K562 (cell line): ENCODE data around the gene COG4. TPM values are rescaled to one million over a fixed set of nuclear protein-coding genes. Genes with fewer than 3 reads are reported as not detected.

ENCODE experiments used
- BACH1 ChIP-seq: fragments of 200-800 bp; sonication (Bioruptor generic); IDR thresholded peaks from 2 replicates; pipeline ENCODE4 v1.6.1; 2016; ENCODE audit warnings: missing genetic modification characterization, missing compliant biosample characterization
- ELF1 ChIP-seq: fragments of 200-800 bp; sonication (Bioruptor generic); IDR thresholded peaks from 2 replicates; pipeline ENCODE4 v1.6.1; 2016; ENCODE audit warnings: missing genetic modification characterization, missing compliant biosample characterization
- MAFF ChIP-seq: IDR thresholded peaks from 2 replicates; pipeline ENCODE4 v1.6.1; 2012; ENCODE audit warnings: low read length, improper control_type of control experiment
- NFE2L1 ChIP-seq: fragments of 450-650 bp; IDR thresholded peaks from 2 replicates; pipeline ENCODE4 v1.6.1; 2016; ENCODE audit warnings: missing genetic modification characterization, low read depth, mild to moderate bottlenecking, missing compliant biosample characterization, moderate library complexity, borderline replicate concordance
- NUFIP1 ChIP-seq: fragments of 450-650 bp; IDR thresholded peaks from 2 replicates; pipeline ENCODE4 v1.6.1; 2018; ENCODE audit not compliant: partially characterized antibody
- PML ChIP-seq: IDR thresholded peaks from 2 replicates; pipeline ENCODE4 v1.6.1; 2012; ENCODE audit warnings: low read length, inconsistent platforms
- SMARCA4 ChIP-seq: fragments of 450-650 bp; IDR thresholded peaks from 2 replicates; pipeline ENCODE4 v1.6.1; 2016
- SNIP1 ChIP-seq: fragments of 450-650 bp; IDR thresholded peaks from 2 replicates; pipeline ENCODE4 v1.7.1; 2017; ENCODE audit warnings: low read depth, mild to moderate bottlenecking
- ZC3H11A ChIP-seq: IDR thresholded peaks from 2 replicates; pipeline ENCODE4 v1.6.1; 2012; ENCODE audit warnings: low read depth, low read length, improper control_type of control experiment
- ZKSCAN3 ChIP-seq: fragments of 250-450 bp; sonication (Bioruptor Pico); IDR thresholded peaks from 2 replicates; pipeline ENCODE4 v1.4.0; 2020
- ZNF184 ChIP-seq: sonication (generic); formaldehyde crosslinking; IDR thresholded peaks from 2 replicates; pipeline ENCODE4 v1.5.0; 2020; ENCODE audit warnings: missing genetic modification reagents
- ZNF280A ChIP-seq: fragments of 450-650 bp; IDR thresholded peaks from 2 replicates; pipeline ENCODE4 v1.6.1; 2018; ENCODE audit warnings: mild to moderate bottlenecking, low read depth; ENCODE audit not compliant: partially characterized antibody
- ZNF57 ChIP-seq: fragments of 450-650 bp; formaldehyde crosslinking; IDR thresholded peaks from 2 replicates; pipeline ENCODE4 v1.4.0; 2020; ENCODE audit warnings: mild to moderate bottlenecking, moderate library complexity
- ZNF589 ChIP-seq: fragments of 200-800 bp; sonication (Bioruptor generic); IDR thresholded peaks from 2 replicates; pipeline ENCODE4 v1.6.1; 2016; ENCODE audit warnings: low read depth, missing genetic modification characterization, missing compliant biosample characterization
- ZNF707 ChIP-seq: fragments of 250-450 bp; sonication (Bioruptor Pico); conservative IDR thresholded peaks from 2 replicates; pipeline ENCODE4 v1.8.0; 2022; ENCODE audit warnings: inconsistent platforms, mild to moderate bottlenecking, moderate library complexity
- ZSCAN32 ChIP-seq: fragments of 450-650 bp; formaldehyde crosslinking; IDR thresholded peaks from 2 replicates; pipeline ENCODE4 v1.4.0; 2020; ENCODE audit warnings: mild to moderate bottlenecking, moderate library complexity
- polyA plus RNA-seq, 8 experiments: library from polyadenylated mRNA; depleted of rRNA in 4 of 8; stranded (reverse) in 5 of 8; unstranded in 3 of 8; fragments of >200 nt; fragmentation: Nextera tagmentation in 2 of 8; fragmentation: Illumina TruSeq in 1 of 8; extraction: Ambion mirVana in 2 of 8; extraction: Trizol in 1 of 8; gene quantifications; 2 replicates each; pipeline versions ENCODE4 v1.2.1 to v1.2.3, GENCODE V29; 2011 to 2014; ENCODE audit warnings: inconsistent platforms in 1 of 8, missing spikeins in 1 of 8
- total RNA-seq, 7 experiments: library from RNA; depleted of rRNA in 6 of 7; stranded (reverse); fragments of >200 nt in 6 of 7; fragmentation: Illumina TruSeq in 2 of 7; extraction: Trizol in 2 of 7; gene quantifications; 2 replicates each; pipeline versions ENCODE4 v1.2.1 to v1.2.3, GENCODE V29; 2011 to 2021; ENCODE audit warnings: low replicate concordance in 1 of 7
- TF ChIP-seq, protein P1 (sequence below): fragments of 250-450 bp; sonication (Bioruptor Pico); IDR thresholded peaks from 2 replicates; pipeline ENCODE4 v1.4.0; 2020
- TF ChIP-seq, protein P2 (sequence below): sonication (generic); formaldehyde crosslinking; IDR thresholded peaks from 2 replicates; pipeline ENCODE4 v1.8.0; 2023; ENCODE audit warnings: mild to moderate bottlenecking, missing genetic modification reagents
- TF ChIP-seq, protein P3 (sequence below): fragments of 250-450 bp; sonication (Bioruptor Pico); IDR thresholded peaks from 2 replicates; pipeline ENCODE4 v1.8.0; 2021; ENCODE audit warnings: borderline replicate concordance, mild to moderate bottlenecking, moderate library complexity; ENCODE audit not compliant: poor library complexity, severe bottlenecking

The COG4 gene
- total and polyA plus RNA-seq, 9 of the 15 experiments (the other 6 are each of a cell fraction or from before 2014, with no cell fraction given), result 13.7 to 73.9 (median 44.2) TPM

DNA sequence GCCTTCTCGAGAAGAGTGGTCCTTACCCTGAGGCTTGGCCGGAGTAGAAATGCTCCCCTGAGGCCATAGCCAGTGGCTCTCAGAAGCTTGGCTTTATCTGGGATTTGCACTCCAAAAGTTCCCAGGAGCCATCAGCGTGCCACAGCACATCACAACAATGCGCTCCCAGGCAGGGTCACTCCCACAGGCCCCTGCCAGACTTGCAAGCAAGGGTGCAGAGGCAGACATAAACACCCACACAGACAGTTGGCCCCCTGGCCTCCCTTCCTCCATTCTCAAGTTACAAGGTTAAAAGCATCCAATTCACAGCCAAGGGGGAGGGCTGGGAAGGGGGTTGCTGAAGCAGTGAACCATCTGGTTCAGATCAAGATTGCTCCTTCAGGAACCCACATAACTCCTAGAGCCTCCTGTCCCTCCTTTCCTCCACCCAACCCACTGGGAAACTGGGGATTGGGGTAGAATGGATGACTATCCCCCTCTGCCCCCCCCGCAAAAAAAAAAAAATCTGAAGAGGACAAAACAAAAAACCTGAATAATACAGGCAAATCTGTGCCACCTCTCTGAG lies 86.3 kb downstream of the COG4 start (continued):
- TF ChIP-seq, protein P1, sequence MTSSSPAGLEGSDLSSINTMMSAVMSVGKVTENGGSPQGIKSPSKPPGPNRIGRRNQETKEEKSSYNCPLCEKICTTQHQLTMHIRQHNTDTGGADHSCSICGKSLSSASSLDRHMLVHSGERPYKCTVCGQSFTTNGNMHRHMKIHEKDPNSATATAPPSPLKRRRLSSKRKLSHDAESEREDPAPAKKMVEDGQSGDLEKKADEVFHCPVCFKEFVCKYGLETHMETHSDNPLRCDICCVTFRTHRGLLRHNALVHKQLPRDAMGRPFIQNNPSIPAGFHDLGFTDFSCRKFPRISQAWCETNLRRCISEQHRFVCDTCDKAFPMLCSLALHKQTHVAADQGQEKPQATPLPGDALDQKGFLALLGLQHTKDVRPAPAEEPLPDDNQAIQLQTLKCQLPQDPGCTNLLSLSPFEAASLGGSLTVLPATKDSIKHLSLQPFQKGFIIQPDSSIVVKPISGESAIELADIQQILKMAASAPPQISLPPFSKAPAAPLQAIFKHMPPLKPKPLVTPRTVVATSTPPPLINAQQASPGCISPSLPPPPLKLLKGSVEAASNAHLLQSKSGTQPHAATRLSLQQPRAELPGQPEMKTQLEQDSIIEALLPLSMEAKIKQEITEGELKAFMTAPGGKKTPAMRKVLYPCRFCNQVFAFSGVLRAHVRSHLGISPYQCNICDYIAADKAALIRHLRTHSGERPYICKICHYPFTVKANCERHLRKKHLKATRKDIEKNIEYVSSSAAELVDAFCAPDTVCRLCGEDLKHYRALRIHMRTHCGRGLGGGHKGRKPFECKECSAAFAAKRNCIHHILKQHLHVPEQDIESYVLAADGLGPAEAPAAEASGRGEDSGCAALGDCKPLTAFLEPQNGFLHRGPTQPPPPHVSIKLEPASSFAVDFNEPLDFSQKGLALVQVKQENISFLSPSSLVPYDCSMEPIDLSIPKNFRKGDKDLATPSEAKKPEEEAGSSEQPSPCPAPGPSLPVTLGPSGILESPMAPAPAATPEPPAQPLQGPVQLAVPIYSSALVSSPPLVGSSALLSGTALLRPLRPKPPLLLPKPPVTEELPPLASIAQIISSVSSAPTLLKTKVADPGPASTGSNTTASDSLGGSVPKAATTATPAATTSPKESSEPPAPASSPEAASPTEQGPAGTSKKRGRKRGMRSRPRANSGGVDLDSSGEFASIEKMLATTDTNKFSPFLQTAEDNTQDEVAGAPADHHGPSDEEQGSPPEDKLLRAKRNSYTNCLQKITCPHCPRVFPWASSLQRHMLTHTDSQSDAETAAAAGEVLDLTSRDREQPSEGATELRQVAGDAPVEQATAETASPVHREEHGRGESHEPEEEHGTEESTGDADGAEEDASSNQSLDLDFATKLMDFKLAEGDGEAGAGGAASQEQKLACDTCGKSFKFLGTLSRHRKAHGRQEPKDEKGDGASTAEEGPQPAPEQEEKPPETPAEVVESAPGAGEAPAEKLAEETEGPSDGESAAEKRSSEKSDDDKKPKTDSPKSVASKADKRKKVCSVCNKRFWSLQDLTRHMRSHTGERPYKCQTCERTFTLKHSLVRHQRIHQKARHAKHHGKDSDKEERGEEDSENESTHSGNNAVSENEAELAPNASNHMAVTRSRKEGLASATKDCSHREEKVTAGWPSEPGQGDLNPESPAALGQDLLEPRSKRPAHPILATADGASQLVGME, result no peak; the same call in 1 of the 2 replicates
- TF ChIP-seq PML, result peak; percentile 48; the same call in 1 of the 2 replicates
- TF ChIP-seq NUFIP1, result no peak
- 0 out of 2 replicates have a peak, but pooled peaks have one; percentile 47 for TF ChIP-seq ZNF589 (CRISPR knock-in tag)
- TF ChIP-seq, protein P2, sequence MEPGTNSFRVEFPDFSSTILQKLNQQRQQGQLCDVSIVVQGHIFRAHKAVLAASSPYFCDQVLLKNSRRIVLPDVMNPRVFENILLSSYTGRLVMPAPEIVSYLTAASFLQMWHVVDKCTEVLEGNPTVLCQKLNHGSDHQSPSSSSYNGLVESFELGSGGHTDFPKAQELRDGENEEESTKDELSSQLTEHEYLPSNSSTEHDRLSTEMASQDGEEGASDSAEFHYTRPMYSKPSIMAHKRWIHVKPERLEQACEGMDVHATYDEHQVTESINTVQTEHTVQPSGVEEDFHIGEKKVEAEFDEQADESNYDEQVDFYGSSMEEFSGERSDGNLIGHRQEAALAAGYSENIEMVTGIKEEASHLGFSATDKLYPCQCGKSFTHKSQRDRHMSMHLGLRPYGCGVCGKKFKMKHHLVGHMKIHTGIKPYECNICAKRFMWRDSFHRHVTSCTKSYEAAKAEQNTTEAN (CRISPR knock-in tag), result no peak
- no peak for TF ChIP-seq ZKSCAN3 (CRISPR knock-in tag)
- TF ChIP-seq, protein P3, sequence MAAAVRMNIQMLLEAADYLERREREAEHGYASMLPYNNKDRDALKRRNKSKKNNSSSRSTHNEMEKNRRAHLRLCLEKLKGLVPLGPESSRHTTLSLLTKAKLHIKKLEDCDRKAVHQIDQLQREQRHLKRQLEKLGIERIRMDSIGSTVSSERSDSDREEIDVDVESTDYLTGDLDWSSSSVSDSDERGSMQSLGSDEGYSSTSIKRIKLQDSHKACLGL (CRISPR knock-in tag), result no peak
- TF ChIP-seq SMARCA4, result no peak; the same call in 1 of the 2 replicates
- TF ChIP-seq ELF1 (tag), result no peak
- no peak for TF ChIP-seq SNIP1
- no peak for TF ChIP-seq ZNF184 (CRISPR knock-in tag)
- TF ChIP-seq NFE2L1 (tag), result no peak
- no peak for TF ChIP-seq ZNF707 (CRISPR knock-in tag)
- no peak for TF ChIP-seq ZNF57 (CRISPR knock-in tag)
- TF ChIP-seq MAFF, result no peak
- no peak for TF ChIP-seq ZC3H11A
- TF ChIP-seq BACH1, result no peak; the same call in 1 of the 2 replicates
- TF ChIP-seq ZSCAN32, result no peak
- no peak for TF ChIP-seq ZNF280A
